ENCODE data around the gene SFT2D1. TPM values are rescaled to one million over a fixed set of nuclear protein-coding genes. Genes with fewer than 3 reads are reported as not detected.

Gene SFT2D1
- total RNA-seq, 1 donor from 2014 or later: 52.5 TPM

- intact Hi-C loops (cut with micrococcal nuclease): no loop called here
Measured at GRCh38 chr6:166308769-166309589, 33.4 kb downstream of the SFT2D1 start.

GRCh38 chr6:166308033-166308768 lies 34.1 kb downstream of the SFT2D1 start, which contains the start of gene PRR18:
Gene PRR18, minus strand, starts transcription at chr6:166308392. Its CDS starts 250 bp downstream, at chr6:166308142.
- intact Hi-C loops (cut with micrococcal nuclease): no loop called here

DNA sequence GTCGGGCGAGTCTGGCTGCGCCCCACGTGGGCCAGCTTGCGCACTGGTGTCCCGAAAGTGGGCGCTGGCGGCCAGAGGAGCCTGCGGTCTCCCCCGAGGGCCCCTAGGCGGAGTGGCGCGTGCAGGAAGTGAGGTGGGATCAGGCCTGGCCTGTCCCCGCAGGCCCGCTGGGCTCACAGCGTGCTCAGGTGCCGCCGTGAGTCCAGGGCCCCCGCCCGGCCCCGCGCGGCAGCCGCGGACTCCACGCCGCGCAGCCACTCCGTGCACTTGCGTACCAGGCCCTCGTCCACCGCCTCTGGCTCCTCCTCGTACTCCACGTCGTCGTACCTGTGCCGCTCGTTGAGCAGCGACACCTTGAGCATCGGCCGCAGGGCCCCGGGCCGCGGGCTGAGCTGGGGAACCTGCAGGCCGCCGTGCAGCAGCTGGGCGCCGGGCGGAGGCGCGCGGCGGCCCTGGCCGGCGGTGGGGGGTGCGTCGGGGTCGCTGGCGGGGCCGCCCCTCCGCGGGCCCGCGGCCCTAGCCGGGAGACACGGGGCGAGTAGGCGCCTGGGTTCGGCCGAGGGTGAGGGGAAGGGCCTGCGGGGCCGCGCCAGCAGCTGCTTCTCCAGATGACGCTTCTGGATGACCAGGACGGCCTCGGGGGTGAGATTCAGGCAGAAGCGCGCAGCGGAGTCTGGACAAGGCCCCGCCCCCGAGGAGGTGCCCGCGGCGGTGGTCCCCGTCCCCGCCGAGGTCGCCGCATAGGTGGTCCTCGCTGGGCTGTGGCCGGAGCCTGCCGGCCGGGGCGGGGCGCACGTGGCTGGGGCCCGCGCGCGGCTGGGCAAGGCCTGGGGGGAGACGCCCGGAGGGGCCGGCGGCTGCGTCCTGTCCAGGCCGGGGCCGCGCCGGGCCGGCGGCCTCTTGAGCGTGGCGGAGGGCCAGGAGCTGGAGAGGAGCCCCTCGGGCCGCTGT lies 35.0 kb downstream of the SFT2D1 start:
- intact Hi-C loops (cut with micrococcal nuclease): no loop called here

GRCh38 chr6:166306378-166307081 lies 35.8 kb downstream of the SFT2D1 start:
- intact Hi-C loops (cut with micrococcal nuclease): no loop called here

GRCh38 chr6:166305562-166306117 lies 36.7 kb downstream of the SFT2D1 start:
- intact Hi-C loops (cut with micrococcal nuclease): no loop called here

- intact Hi-C loops (cut with micrococcal nuclease): no loop called here
Measured at GRCh38 chr6:166304106-166304505, 38.2 kb downstream of the SFT2D1 start.

DNA sequence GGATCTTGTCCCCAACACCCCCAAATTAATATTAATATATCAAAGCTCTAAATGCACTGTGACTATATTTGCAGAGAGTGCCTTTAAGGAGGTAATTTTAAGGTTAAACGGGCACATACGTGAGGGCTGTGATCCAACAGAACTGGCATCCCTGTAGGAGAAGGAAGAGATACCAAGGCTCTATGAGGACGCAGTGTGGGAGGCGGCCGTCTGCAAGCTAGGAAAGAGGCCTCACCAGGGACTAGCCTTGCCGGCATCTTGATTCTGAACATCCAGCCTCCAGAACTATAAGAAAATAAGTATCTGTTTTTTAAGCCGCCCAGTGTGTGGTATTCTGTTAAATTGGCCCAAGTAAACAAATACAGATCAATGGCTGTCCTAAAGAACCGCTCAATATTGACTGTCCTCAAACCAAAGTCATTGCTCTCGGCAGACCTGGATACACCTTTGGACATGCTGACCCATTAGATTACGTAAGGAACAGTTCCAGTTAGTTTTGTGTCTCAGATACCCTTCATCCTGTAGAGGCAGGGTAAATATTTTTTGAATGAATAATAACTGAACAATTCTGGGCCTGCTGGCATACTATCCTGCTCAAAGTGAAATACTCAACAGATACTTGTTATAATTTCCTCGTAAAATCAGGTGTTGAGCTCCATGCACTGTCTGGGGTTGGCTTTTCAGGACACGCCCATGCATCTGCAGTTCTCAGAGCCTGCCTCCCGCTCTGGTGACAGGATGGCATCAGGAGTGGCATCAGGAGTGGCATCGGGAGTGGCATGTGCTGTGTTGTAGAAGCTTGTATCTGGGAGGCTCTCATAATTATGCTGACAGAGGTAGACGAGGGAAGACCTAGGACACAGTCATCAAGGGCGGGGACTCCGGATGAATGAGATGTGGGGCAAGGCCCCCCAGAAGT lies 40.5 kb downstream of the SFT2D1 start:
- intact Hi-C loops (cut with micrococcal nuclease): no loop called here

- intact Hi-C loops (cut with micrococcal nuclease): no loop called here
Measured at GRCh38 chr6:166300357-166300987, 41.9 kb downstream of the SFT2D1 start.

GRCh38 chr6:166297606-166298005 lies 44.7 kb downstream of the SFT2D1 start:
- intact Hi-C loops (cut with micrococcal nuclease): no loop called here

GRCh38 chr6:166296035-166296883 lies 46.1 kb downstream of the SFT2D1 start:
- intact Hi-C loops (cut with micrococcal nuclease): no loop called here

GRCh38 chr6:166293731-166294584 lies 48.4 kb downstream of the SFT2D1 start:
- intact Hi-C loops (cut with micrococcal nuclease): loop anchor here (5.0 kb wide), 1 partner anchor 108 kb away; no protein-coding TSS in a partner anchor

DNA sequence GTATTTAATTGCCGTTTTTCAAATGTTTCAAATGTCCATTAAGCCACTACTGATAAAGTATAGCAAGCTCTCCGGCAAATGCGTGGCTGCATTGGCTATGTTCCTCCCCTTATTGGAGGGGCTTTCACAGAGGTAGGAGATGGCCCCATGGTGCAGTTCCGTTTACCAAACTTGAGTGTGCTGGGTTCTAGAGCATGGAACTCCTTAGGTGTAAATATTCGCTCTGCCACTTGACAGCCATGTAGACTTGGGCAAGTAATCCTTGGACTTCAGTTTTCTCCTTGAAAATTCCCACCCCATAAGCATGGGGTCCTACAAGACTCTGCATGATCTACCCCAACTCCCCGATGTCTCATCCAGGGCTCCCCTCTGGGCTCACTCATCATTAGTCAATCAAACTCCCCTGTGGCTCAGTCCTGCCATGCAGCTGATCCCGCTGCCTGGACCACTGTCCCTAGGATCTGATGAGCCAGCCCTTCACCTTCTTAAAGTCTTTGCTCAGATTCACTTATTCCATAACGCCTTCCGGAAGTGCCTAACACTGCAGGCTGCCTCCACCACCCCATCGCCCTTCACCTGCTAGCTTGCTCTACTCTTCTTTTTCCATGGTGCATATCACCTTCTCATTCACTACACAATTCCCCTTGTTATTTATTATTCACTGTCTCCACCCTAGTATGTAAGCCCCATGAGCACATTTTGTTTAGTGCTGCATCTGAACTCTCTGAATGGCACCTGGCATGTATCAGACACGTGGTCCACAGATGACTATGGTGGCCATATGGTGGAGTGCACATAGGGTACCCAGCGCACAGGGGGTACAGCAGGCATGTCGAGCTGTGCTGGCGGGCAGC lies 52.9 kb downstream of the SFT2D1 start:
- intact Hi-C loops (cut with micrococcal nuclease): loop anchor here (5.0 kb wide), 2 partner anchors 113 to 262 kb away; no protein-coding TSS in a partner anchor

DNA sequence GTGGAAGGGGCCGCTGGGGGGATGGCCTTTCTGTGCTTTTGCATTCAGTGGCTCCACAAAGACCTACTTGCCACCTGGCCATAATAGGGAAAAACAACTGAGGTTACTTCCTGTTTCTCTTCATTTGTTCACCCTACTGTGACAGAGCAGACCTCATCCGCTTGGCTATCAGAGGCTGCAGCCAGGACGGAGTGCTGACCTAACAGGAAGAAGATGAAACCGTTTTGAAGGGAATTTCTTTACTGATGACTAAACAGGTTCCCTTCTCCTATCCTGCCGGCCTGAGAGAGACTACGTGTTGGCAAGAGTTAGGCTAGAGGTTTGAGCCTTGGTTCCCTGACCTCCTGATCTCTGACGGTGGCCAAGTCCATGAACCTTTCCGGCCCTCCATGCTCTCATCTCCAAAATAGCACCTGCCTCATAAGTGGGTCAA lies 55.5 kb downstream of the SFT2D1 start:
- intact Hi-C loops (cut with micrococcal nuclease): loop anchor here (5.0 kb wide), 1 partner anchor 260 kb away; no protein-coding TSS in a partner anchor

- intact Hi-C loops (cut with micrococcal nuclease): loop anchor here (5.0 kb wide), 1 partner anchor 258 kb away; no protein-coding TSS in a partner anchor
Measured at GRCh38 chr6:166285233-166285632, 57.1 kb downstream of the SFT2D1 start.

GRCh38 chr6:166284640-166285039 lies 57.7 kb downstream of the SFT2D1 start:
- intact Hi-C loops (cut with micrococcal nuclease): loop anchor here (5.0 kb wide), 1 partner anchor 257 kb away; no protein-coding TSS in a partner anchor
